RWPE1 (cell line): Measurements from ENCODE around the gene VASP.

ENCODE experiments used
- CTCF ChIA-PET: fragments of 350-600 bp; sonication (Branson Sonifier 250); formaldehyde crosslinking; extraction: SDS; loops from one replicate; lab custom pipeline; 2021; lab: Yijun Ruan, JAX
- POLR2A ChIA-PET: fragments of 400-600 bp; formaldehyde crosslinking; extraction: SDS; loops from one replicate; lab custom pipeline; 2020; ENCODE audit warnings: antibody characterized with exemption; ENCODE audit not compliant: low non-redundant PET; lab: Yijun Ruan, JAX
- DNase-seq: peaks from one replicate; pipeline ENCODE4 v3.0.0; 2012; ENCODE audit warnings: low spot score
- H3K27ac ChIP-seq: fragments of 450-650 bp; 2 replicates; pipeline ENCODE4 v1.5.1; 2017
- TF ChIP-seq, protein P1 (sequence below): fragments of 450-650 bp; conservative IDR thresholded peaks from 2 replicates; pipeline ENCODE4 v1.5.1; 2017; ENCODE audit warnings: low read depth, mild to moderate bottlenecking

The VASP gene

DNA sequence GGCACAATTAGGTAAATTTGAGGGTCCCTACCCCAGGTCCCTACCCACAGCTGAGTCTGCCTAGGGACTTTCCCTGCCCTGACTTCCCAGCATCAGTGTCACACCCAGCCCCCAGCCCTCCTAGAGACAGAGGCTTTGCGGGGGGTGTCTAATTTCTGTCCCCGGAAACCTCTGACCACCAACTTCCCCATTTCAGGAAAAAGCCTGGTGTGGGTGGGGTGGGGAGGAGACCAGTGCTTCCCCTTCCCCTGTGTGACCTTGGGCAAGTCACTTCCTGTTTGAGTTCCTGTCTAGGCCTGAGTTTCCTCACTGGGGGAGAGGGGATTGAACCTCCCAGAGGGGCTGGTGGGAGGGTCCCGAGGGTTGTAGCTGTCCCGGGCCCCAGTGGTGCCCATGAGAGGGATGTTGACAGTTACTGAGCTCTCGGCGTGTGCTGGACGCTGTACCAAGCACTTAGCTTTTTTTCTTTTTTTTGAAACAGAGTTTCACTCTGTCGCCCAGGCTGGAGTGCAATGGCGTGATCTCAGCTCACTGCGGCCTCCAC, 7.9 kb downstream of the VASP start:
- no peak for DNase-seq
- ChIA-PET POLR2A (no interaction called here), CTCF (interaction anchor here (0.6 kb wide), 2 partner anchors 99 to 1064 kb away, joined by 3 read pairs; no protein-coding TSS in a partner anchor)
- TF ChIP-seq, protein P1, sequence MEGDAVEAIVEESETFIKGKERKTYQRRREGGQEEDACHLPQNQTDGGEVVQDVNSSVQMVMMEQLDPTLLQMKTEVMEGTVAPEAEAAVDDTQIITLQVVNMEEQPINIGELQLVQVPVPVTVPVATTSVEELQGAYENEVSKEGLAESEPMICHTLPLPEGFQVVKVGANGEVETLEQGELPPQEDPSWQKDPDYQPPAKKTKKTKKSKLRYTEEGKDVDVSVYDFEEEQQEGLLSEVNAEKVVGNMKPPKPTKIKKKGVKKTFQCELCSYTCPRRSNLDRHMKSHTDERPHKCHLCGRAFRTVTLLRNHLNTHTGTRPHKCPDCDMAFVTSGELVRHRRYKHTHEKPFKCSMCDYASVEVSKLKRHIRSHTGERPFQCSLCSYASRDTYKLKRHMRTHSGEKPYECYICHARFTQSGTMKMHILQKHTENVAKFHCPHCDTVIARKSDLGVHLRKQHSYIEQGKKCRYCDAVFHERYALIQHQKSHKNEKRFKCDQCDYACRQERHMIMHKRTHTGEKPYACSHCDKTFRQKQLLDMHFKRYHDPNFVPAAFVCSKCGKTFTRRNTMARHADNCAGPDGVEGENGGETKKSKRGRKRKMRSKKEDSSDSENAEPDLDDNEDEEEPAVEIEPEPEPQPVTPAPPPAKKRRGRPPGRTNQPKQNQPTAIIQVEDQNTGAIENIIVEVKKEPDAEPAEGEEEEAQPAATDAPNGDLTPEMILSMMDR: no peak
- H3K27ac ChIP-seq: peak overlapping the region; percentile 92

DNA sequence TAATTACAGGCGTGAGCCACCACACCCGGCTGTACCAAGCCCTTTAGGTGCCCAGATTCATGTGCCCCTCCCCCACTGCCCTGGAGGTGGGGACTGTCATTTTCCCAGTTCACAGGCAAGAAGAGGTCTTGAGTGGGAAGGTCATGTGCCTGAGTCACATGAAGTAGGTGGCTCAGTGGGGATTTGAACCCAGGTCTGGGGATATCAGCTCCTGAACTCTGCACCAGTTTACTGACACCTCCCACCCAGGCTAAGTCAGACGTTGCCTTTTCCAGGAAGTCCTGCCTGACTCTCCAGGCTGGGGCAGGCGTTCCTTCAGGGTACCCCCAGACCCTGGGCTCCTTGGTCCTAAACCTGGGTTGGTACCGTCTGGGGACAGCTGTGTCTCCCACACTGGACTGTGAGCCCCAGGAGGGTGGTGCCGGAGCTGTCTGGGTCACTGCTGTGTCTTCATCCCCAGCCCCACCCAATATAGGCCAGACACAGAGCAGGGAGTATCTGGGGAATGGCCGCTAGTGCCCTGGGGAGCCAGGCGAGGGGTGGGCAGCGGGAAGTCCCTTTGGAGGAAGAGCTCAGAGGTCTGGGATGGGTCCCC, 8.6 kb downstream of the VASP start:
- POLR2A ChIA-PET: interaction anchor here (0.6 kb wide), 1 partner anchor 236 kb away, joined by 5 read pairs; no protein-coding TSS in a partner anchor
- TF ChIP-seq, protein P1: no peak
- DNase-seq: no peak
- CTCF ChIA-PET: interaction anchor here (0.6 to 1.0 kb wide), 2 partner anchors 42 to 1064 kb away, joined by 3 read pairs; no protein-coding TSS in a partner anchor
- H3K27ac ChIP-seq: peak overlapping the region; percentile 92

DNA sequence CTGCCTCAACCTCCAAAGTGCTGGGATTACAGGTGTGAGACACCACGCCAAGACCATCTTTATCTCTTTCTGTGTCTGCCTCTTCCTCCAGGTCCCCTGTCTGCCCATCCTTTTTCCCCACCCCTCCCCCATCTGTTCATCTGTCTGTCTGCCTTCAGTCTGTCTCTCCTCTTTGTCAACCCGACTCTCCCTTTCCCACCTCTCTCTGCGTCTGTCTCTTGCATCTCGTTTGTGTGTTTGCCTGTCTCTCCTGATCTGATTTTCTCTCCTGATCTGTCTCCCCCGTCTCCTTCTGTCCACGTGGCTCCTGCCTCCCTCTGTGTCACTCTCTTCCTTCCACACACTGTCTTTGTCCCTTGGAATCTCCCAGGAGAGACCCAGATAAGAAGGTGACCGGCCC, 10.0 kb downstream of the VASP start:
- DNase-seq: no peak
- CTCF ChIA-PET: interaction anchor here (1.0 kb wide), 1 partner anchor 41 kb away, joined by 3 read pairs; no protein-coding TSS in a partner anchor
- TF ChIP-seq, protein P1: no peak
- POLR2A ChIA-PET: no interaction called here
- H3K27ac ChIP-seq: peak overlapping the region; percentile 92

DNA sequence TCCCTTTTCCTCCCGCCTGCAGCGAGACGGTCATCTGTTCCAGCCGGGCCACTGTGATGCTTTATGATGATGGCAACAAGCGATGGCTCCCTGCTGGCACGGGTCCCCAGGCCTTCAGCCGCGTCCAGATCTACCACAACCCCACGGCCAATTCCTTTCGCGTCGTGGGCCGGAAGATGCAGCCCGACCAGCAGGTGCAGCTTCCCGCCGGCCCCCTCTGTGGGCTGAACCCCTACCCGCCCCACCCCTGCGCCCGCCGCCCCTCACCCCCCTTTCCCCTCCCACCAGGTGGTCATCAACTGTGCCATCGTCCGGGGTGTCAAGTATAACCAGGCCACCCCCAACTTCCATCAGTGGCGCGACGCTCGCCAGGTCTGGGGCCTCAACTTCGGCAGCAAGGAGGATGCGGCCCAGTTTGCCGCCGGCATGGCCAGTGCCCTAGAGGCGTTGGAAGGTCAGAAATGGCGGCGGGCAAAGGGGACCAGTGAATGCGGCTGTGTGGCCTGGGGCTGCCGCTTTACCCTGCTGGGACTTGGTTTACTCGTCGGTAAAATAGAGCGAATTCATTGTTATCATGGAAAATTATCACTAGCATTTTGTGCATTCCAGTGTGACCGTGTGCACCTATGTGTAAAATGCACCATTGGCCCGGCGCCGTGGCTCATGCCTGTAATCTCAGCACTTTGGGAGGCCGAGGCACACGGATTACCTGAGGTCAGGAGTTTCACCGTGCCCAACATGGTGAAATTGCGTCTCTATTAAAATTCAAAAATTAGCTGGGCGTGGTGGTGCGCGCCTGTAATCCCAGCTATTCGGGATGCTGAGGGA, 10.6 kb downstream of the VASP start:
- TF ChIP-seq, protein P1: no peak
- ChIA-PET POLR2A (no interaction called here), CTCF (no interaction called here)
- H3K27ac ChIP-seq: peak overlapping the region; percentile 92
- DNase-seq: no peak

DNA sequence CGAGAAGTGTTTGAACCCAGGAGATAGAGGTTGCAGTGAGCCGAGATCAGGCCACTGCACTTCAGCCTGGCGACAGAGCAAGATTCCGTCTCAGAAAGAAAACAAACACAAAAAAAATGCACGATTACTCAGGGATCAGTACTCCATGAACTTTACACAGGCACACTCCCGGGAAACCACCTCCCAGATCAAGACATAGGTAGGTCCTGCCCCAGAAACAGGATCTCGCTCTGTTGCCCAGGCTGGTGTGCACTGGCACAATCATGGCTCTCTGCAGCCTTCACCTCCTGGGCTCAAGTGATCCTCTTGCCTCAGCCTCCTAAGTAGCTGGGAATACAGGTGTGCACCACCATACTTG, 11.2 kb downstream of the VASP start:
- TF ChIP-seq, protein P1: no peak
- ChIA-PET CTCF (no interaction called here), POLR2A (no interaction called here)

More for the DNA sequence above, 11.2 kb downstream of the VASP start:
- peak overlapping the region; percentile 92 for H3K27ac ChIP-seq
- DNase-seq: no peak
